Endodermal cell (in vitro differentiated cells): ENCODE data around the gene GDF11. TPM values are rescaled to one million over a fixed set of nuclear protein-coding genes. Genes with fewer than 3 reads are reported as not detected.
A peak's percentile ranks its signal among the peaks of the same experiment; 100 is the strongest.

Experiments
- DNase-seq: peaks from one replicate; pipeline ENCODE4 v3.0.0-alpha.2; 2017
- H3K27ac ChIP-seq: 2 replicates; pipeline ENCODE4 v1.5.1; 2013; ENCODE audit warnings: mild to moderate bottlenecking, low read depth, low read length, moderate library complexity
- H3K27me3 ChIP-seq: 2 replicates; pipeline ENCODE4 v1.6.1; 2013; ENCODE audit warnings: mild to moderate bottlenecking, low read length, moderate library complexity; ENCODE audit not compliant: insufficient read depth, control insufficient read depth, poor library complexity, severe bottlenecking
- H3K36me3 ChIP-seq: 2 replicates; pipeline ENCODE4 v1.7.0; 2013; ENCODE audit warnings: mild to moderate bottlenecking, low read length, moderate library complexity; ENCODE audit not compliant: control insufficient read depth, insufficient read depth
- H3K4me1 ChIP-seq: one replicate; pipeline ENCODE4 v1.7.0; 2013; ENCODE audit warnings: low read length; ENCODE audit not compliant: control insufficient read depth, insufficient read depth
- H3K4me3 ChIP-seq: 2 replicates; pipeline ENCODE4 v1.5.1; 2013; ENCODE audit warnings: mild to moderate bottlenecking, low read length, moderate library complexity
- H3K9ac ChIP-seq: 2 replicates; pipeline ENCODE4 v1.6.1; 2013; ENCODE audit warnings: mild to moderate bottlenecking, low read length, moderate library complexity; ENCODE audit not compliant: poor library complexity, severe bottlenecking; ENCODE audit errors: extremely low read depth
- H3K9me3 ChIP-seq: 2 replicates; pipeline ENCODE4 v1.6.1; 2013; ENCODE audit warnings: mild to moderate bottlenecking, low read length, moderate library complexity; ENCODE audit not compliant: control insufficient read depth
- H3K27ac Mint-ChIP-seq: 2 replicates; pipeline ENCODE4 v1.8.0; 2020; ENCODE audit warnings: mixed read lengths
- H3K27me3 Mint-ChIP-seq: 2 replicates; pipeline ENCODE4 v1.8.0; 2021; ENCODE audit warnings: mild to moderate bottlenecking, mixed read lengths; ENCODE audit not compliant: insufficient read depth
- H3K36me3 Mint-ChIP-seq: 2 replicates; pipeline ENCODE4 v1.8.0; 2020; ENCODE audit warnings: low read depth, mixed read lengths
- H3K4me1 Mint-ChIP-seq: 2 replicates; pipeline ENCODE4 v1.8.0; 2020; ENCODE audit warnings: mixed read lengths
- H3K4me3 Mint-ChIP-seq: 2 replicates; pipeline ENCODE4 v1.8.0; 2020; ENCODE audit warnings: mild to moderate bottlenecking, moderate library complexity, mixed read lengths
- H3K9me3 Mint-ChIP-seq: 2 replicates; pipeline ENCODE4 v1.8.0; 2020; ENCODE audit warnings: mild to moderate bottlenecking, mixed read lengths
- WGBS, 2 experiments: methylation state at CpG; one replicate each; pipeline versions ENCODE4 v1.1.5 to v1.1.7; 2013; ENCODE audit warnings: missing lambda C conversion rate in 2 of 2, mixed read lengths in 1 of 2; ENCODE audit not compliant: insufficient coverage in 1 of 2, insufficient read length in 1 of 2; 5-methylcytosine and 5-hydroxymethylcytosine counted together
- total RNA-seq, 2 donors: library from RNA; stranded (reverse); fragmentation: NEBNext Ultra II Directional in 1 of 2; extraction: Animal tissue kit (Norgen Biotek cat#: 25700) in 1 of 2; gene quantifications; 2 replicates in 1 of 2; 3 replicates in 1 of 2; pipeline ENCODE4 v1.2.1, GENCODE V29; 2021
- TF ChIP-seq, protein P1 (sequence below): fragments of 200-600 bp; sonication (generic); conservative IDR thresholded peaks from 2 replicates; pipeline ENCODE4 v1.5.0; 2021; ENCODE audit warnings: antibody characterized with exemption, mild to moderate bottlenecking

Gene GDF11
- total RNA-seq, 2 donors from 2014 or later = 29.8 to 33.0 TPM

DNA sequence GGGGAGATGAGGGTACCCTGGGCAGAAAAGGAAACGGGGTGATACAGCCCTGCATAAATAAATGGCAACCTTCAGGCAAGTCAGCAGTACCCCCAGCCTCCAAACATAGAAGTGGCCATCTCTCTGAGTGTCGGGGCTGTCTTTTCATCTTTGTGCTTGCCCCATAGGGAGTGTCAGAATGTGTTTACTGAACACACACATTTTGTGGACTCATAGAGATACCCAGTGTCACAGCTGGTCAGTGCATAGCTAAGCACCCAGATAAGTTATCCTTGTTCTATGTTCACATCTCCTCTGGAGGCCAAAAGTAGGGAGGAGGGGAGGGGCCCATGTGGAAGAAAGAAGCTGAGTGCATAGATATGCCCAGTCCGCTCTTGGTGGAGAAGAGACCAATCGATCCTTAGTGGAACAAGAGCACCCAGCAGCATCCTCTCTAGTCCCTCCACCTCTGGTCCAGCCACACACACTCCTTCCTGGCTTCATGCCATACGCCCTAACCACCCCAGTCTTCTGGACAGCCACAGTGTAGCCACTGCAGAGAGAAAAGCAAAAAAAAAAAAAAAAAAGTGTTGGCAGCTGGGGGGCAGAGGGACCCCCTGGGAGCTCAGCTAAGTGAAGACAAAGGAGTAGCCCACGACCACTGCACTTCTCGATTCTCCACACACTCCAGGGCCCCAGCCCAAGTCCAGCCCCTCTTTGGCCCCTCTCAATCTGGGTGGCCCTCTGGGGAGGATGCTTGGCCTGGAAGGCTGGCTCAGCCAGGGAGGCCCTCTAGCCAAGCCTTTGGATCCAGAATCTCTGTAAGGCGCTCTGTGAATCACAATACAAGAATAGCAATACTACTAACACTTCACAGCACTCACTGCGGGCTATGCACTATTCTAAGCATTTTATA lies 37.9 kb upstream of the GDF11 start:
- H3K4me1 Mint-ChIP-seq = peaks cover 35% of the 10 kb centered on the region
- H3K9me3 Mint-ChIP-seq = no peaks in the 10 kb centered on the region
- H3K4me3 ChIP-seq = no peak overlapping the region
- no peak overlapping the region for H3K9ac ChIP-seq
- H3K9me3 ChIP-seq = no peaks in the 10 kb centered on the region
- H3K36me3 Mint-ChIP-seq = peaks cover 10% of the 10 kb centered on the region
- no peaks in the 10 kb centered on the region for H3K36me3 ChIP-seq
- TF ChIP-seq, protein P1, sequence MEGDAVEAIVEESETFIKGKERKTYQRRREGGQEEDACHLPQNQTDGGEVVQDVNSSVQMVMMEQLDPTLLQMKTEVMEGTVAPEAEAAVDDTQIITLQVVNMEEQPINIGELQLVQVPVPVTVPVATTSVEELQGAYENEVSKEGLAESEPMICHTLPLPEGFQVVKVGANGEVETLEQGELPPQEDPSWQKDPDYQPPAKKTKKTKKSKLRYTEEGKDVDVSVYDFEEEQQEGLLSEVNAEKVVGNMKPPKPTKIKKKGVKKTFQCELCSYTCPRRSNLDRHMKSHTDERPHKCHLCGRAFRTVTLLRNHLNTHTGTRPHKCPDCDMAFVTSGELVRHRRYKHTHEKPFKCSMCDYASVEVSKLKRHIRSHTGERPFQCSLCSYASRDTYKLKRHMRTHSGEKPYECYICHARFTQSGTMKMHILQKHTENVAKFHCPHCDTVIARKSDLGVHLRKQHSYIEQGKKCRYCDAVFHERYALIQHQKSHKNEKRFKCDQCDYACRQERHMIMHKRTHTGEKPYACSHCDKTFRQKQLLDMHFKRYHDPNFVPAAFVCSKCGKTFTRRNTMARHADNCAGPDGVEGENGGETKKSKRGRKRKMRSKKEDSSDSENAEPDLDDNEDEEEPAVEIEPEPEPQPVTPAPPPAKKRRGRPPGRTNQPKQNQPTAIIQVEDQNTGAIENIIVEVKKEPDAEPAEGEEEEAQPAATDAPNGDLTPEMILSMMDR = no peak
- no peak overlapping the region for H3K4me3 Mint-ChIP-seq
- WGBS, 2 experiments = 80 to 86% methylated on average over 1 to 9 of the region's 9 CpGs
- peaks cover 23% of the 10 kb centered on the region for H3K27me3 ChIP-seq
- H3K27me3 Mint-ChIP-seq = peaks cover 39% of the 10 kb centered on the region
- H3K4me1 ChIP-seq = no peaks in the 10 kb centered on the region
- H3K27ac ChIP-seq = no peak overlapping the region
- no peak for DNase-seq
- H3K27ac Mint-ChIP-seq = no peak overlapping the region

DNA sequence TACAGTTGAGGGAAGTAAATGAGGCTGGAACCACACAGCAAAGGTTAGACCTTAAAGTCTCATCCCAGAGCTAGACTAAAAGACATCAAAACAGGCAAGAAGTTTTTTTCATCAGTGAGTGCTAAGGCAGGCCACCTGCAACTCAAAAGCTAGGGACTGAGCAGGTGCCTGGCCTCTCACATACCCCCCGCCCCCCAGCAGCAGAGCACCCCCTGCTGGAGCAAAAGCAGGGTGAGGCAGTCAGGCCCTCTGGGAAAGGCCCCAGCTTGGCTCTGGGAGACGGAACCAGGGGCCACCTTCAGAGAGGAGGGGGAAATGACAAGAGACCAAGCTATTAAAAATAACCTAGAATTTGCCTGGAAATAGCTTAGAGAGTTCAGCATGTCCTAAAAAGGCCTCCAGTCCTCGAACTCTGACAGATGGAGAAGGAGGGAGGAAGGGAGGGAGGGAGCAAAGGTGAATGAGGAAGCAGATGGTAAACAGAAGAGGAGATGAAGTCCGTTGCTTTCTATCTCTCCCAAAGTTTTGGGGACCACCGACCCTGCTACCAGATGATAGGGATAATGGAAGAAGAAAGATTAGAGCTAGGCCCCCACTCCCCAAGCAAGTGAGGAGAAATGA lies 37.0 kb upstream of the GDF11 start:
- DNase-seq = peak; percentile 91
- Mint-ChIP-seq H3K27ac (no peak overlapping the region), H3K9me3 (no peaks in the 10 kb centered on the region), H3K4me3 (peak overlapping the region; percentile 86), H3K36me3 (peaks cover 10% of the 10 kb centered on the region), H3K4me1 (peaks cover 35% of the 10 kb centered on the region), H3K27me3 (peaks cover 47% of the 10 kb centered on the region)
- H3K27ac ChIP-seq = no peak overlapping the region
- peaks cover 30% of the 10 kb centered on the region for H3K27me3 ChIP-seq
- H3K36me3 ChIP-seq = no peaks in the 10 kb centered on the region
- WGBS, 2 experiments = 46 to 50% methylated on average over 4 to 5 of the region's 5 CpGs
- H3K4me3 ChIP-seq = peak overlapping the region; percentile 85
- TF ChIP-seq, protein P1 = peak; percentile 83
- H3K9me3 ChIP-seq = no peaks in the 10 kb centered on the region
- no peak overlapping the region for H3K9ac ChIP-seq
- H3K4me1 ChIP-seq = no peaks in the 10 kb centered on the region

DNA sequence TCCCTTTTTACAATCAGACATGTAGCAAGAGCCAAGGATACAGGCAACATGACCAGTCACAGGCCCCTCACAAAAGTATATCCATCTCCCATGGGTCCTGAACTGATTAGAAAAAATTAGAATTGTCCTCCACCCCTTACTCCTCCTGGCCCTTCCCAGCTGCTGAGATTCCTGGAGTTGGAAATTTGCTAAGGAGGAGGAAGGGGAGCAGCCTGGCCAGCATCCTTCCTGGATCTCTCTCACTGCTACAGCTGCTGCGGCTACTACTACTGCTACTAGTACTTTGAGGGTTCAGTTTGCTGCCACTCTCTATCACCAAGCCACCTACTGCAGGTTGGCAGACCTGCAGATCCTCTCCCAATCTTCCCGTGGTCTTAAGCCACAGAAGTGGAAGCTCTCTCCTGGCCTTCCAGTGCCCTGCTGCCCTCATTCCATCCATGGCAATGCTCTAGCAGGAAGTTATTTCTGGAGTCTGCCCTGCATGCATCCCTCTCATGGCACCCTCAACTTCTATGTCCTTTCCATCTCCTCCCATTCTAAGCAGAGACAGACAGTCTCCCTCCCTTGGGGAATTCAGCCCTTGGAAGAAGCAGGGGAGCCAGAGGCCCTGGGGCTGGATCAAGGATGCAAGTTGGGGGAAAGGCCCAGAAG lies 36.2 kb upstream of the GDF11 start:
- no peaks in the 10 kb centered on the region for H3K36me3 ChIP-seq
- Mint-ChIP-seq H3K27ac (peak overlapping the region; percentile 77), H3K36me3 (peaks cover 10% of the 10 kb centered on the region), H3K4me1 (peaks cover 35% of the 10 kb centered on the region), H3K9me3 (no peaks in the 10 kb centered on the region), H3K4me3 (peak overlapping the region; percentile 86), H3K27me3 (peaks cover 52% of the 10 kb centered on the region)
- peaks cover 34% of the 10 kb centered on the region for H3K27me3 ChIP-seq
- peak; percentile 63 for DNase-seq
- WGBS, 2 experiments = 41 to 71% methylated on average over 1 to 2 of the region's 2 CpGs
- H3K4me3 ChIP-seq = peak overlapping the region; percentile 85
- no peak overlapping the region for H3K27ac ChIP-seq
- no peaks in the 10 kb centered on the region for H3K4me1 ChIP-seq
- H3K9me3 ChIP-seq = no peaks in the 10 kb centered on the region
- TF ChIP-seq, protein P1 = no peak
- peak overlapping the region; percentile 41 for H3K9ac ChIP-seq
